A204.1 (cell line): ENCODE results near the gene MRPL51.
A peak's percentile ranks its signal among the peaks of the same experiment; 100 is the strongest.
"Not testable (repeated sequence)": the region's sequence is repeated elsewhere in the genome, so short reads cannot be mapped to it uniquely, and the experiment has no call there.

Source experiments
- FAIRE-seq: peaks from 2 replicates; lab custom pipeline; 2012; peaks lifted over from hg19 to GRCh38; lab: Jason Lieb, UNC

The MRPL51 gene

GRCh38 chr12:6488240-6488639 is 4.8 kb downstream of the MRPL51 start:
- FAIRE-seq: no peak

- no peak for FAIRE-seq
These were observed 14.6 kb downstream of the MRPL51 start for GRCh38 chr12:6478416-6478815.

- FAIRE-seq: not testable (repeated sequence)
These were observed 15.3 kb downstream of the MRPL51 start for GRCh38 chr12:6477601-6478377.

GRCh38 chr12:6476489-6476888 is 16.6 kb downstream of the MRPL51 start:
- no peak for FAIRE-seq

- not testable (repeated sequence) for FAIRE-seq
These were observed 17.7 kb downstream of the MRPL51 start for GRCh38 chr12:6475233-6475975.

- no peak for FAIRE-seq
These were observed 20.6 kb downstream of the MRPL51 start for GRCh38 chr12:6472491-6472890.

- no peak for FAIRE-seq
These were observed 21.1 kb downstream of the MRPL51 start for GRCh38 chr12:6471989-6472360.

- FAIRE-seq: peak; percentile 95
These were observed 22.5 kb downstream of the MRPL51 start, which contains the start of gene VAMP1 for GRCh38 chr12:6470375-6471163. Gene VAMP1 (minus strand): TSS chr12:6470677. CDS start chr12:6470531, 146 bp downstream.

GRCh38 chr12:6469609-6470374 is 23.3 kb downstream of the MRPL51 start:
- FAIRE-seq: no peak

- no peak for FAIRE-seq
These were observed 24.0 kb downstream of the MRPL51 start for GRCh38 chr12:6469092-6469491.

- FAIRE-seq: no peak
These were observed 24.8 kb downstream of the MRPL51 start for GRCh38 chr12:6468283-6468575.

- not testable (repeated sequence) for FAIRE-seq
These were observed 25.3 kb downstream of the MRPL51 start for GRCh38 chr12:6467571-6468282.

GRCh38 chr12:6466751-6467150 is 26.3 kb downstream of the MRPL51 start:
- FAIRE-seq: not testable (repeated sequence)

GRCh38 chr12:6466184-6466573 is 26.9 kb downstream of the MRPL51 start:
- no peak for FAIRE-seq

- no peak for FAIRE-seq
These were observed 27.4 kb downstream of the MRPL51 start for GRCh38 chr12:6465467-6466183.

- no peak for FAIRE-seq
These were observed 28.5 kb downstream of the MRPL51 start for GRCh38 chr12:6464531-6464930.

- FAIRE-seq: no peak
These were observed 29.2 kb downstream of the MRPL51 start for GRCh38 chr12:6463858-6464257.

- FAIRE-seq: no peak
These were observed 29.8 kb downstream of the MRPL51 start for GRCh38 chr12:6463216-6463615.

GRCh38 chr12:6462234-6462995 is 30.6 kb downstream of the MRPL51 start:
- FAIRE-seq: no peak
